Transverse colon (tissue), 4 donors: Measurements from ENCODE around the gene IFIH1. TPM values are rescaled to one million over a fixed set of nuclear protein-coding genes. Genes with fewer than 3 reads are reported as not detected.

Experiments
- DNase-seq: peaks from one replicate; pipeline ENCODE4 v3.0.0-alpha.2; 2019
- H3K27ac ChIP-seq, 4 donors: fragments of 200-600 bp; sonication (generic); 2 replicates each; pipeline ENCODE4 v1.5.1; 2016 to 2018; ENCODE audit warnings: inconsistent platforms in 4 of 4
- H3K27me3 ChIP-seq: fragments of 200-600 bp; sonication (generic); 2 replicates; pipeline ENCODE4 v1.5.1; 2017; ENCODE audit warnings: inconsistent platforms
- H3K36me3 ChIP-seq, 4 donors: fragments of 200-600 bp; sonication (generic); 2 replicates each; pipeline ENCODE4 v1.5.1; 2017 to 2019; ENCODE audit warnings: inconsistent platforms in 4 of 4
- H3K4me1 ChIP-seq, 4 donors: fragments of 200-600 bp; sonication (generic); 2 replicates each; pipeline ENCODE4 v1.5.1; 2017 to 2020; ENCODE audit warnings: inconsistent platforms in 4 of 4
- H3K4me3 ChIP-seq, 4 donors: fragments of 200-600 bp; sonication (generic); 1 replicate in 1 of 4; 2 replicates in 3 of 4; pipeline versions ENCODE4 v1.5.1 to v1.6.1; 2017 to 2019; ENCODE audit warnings: inconsistent platforms in 4 of 4
- H3K9me3 ChIP-seq, 2 donors: fragments of 200-600 bp; sonication (generic); 2 replicates each; pipeline ENCODE4 v1.5.1; 2017 to 2019; ENCODE audit warnings: inconsistent platforms in 2 of 2
- CTCF ChIP-seq, 5 experiments: fragments of 200-600 bp in 3 of 5; fragments of 450-650 bp in 2 of 5; sonication (generic) in 3 of 5; IDR thresholded peaks; 1 replicate in 2 of 5; 2 replicates in 3 of 5; pipeline ENCODE4 v1.5.1; 2016 to 2017; ENCODE audit warnings: antibody characterized with exemption in 5 of 5, inconsistent platforms in 3 of 5, mild to moderate bottlenecking in 2 of 5, moderate library complexity in 1 of 5
- EP300 ChIP-seq: sonication (generic); formaldehyde crosslinking; IDR thresholded peaks from one replicate; pipeline ENCODE4 v1.6.1; 2017; ENCODE audit warnings: antibody characterized with exemption, low read depth
- POLR2A ChIP-seq: fragments of 450-650 bp; IDR thresholded peaks from one replicate; pipeline ENCODE4 v1.6.1; 2016; ENCODE audit warnings: antibody characterized with exemption, mild to moderate bottlenecking, moderate library complexity
- POLR2AphosphoS5 ChIP-seq, 3 donors: sonication (generic); formaldehyde crosslinking; IDR thresholded peaks; one replicate each; pipeline ENCODE4 v1.6.1; 2016; ENCODE audit warnings: antibody characterized with exemption in 3 of 3
- WGBS, 2 donors: methylation state at CpG; one replicate each; pipeline ENCODE4 v1.1.5; 2018; ENCODE audit warnings: low coverage in 1 of 2; 5-methylcytosine and 5-hydroxymethylcytosine counted together
- in situ Hi-C, 4 donors: fragments of 200-750 bp; cut with MboI; loops; one replicate each; pipeline versions ENCODE4 v1.15.0 to v1.15.1; 2017; ENCODE audit warnings: low sequenced_read_pairs in 3 of 4, low pct_ligation_motif_present in 1 of 4, low pct_unique_long_range_greater_than_20kb in 1 of 4
- intact Hi-C: fragments of 100-400 bp; cut with DNase I; formaldehyde crosslinking; loops from one replicate; pipeline ENCODE4 v1.15.1; 2023; ENCODE audit warnings: low total_unique reads
- total RNA-seq, 4 donors: library from RNA; depleted of rRNA; stranded (reverse); fragments of >200 nt; gene quantifications; one replicate each; pipeline ENCODE4 v1.1.0, GENCODE V29; 2016

Gene IFIH1
- total RNA-seq, 4 donors from 2014 or later: 23.1 to 133 (median 29.5) TPM

GRCh38 chr2:162327806-162328205 is 9.3 kb upstream of the IFIH1 start:
- intact Hi-C loops: no loop called here
- no peak overlapping the region for H3K27ac ChIP-seq
- peaks cover 0 to 5% (median 0%) of the 10 kb centered on the region in 4 donors for H3K4me1 ChIP-seq
- no peaks in the 10 kb centered on the region for H3K9me3 ChIP-seq
- no peaks in the 10 kb centered on the region for H3K36me3 ChIP-seq
- 96 to 98% methylated on average over 7 to 15 of the region's 15 CpGs for WGBS, 2 donors
- in situ Hi-C loops: loop anchor here in 1 of 4 donors (25.0 kb wide), 1 partner anchor 341 kb away; no protein-coding TSS in a partner anchor
- DNase-seq: no peak
- H3K27me3 ChIP-seq: no peaks in the 10 kb centered on the region
- no peak overlapping the region for H3K4me3 ChIP-seq
- TF ChIP-seq CTCF (IDR thresholded peaks at IDR 0.05) (no peak), POLR2A (no peak), POLR2AphosphoS5 (IDR thresholded peaks at IDR 0.05) (no peak), EP300 (no peak)

GRCh38 chr2:162327134-162327769 is 8.8 kb upstream of the IFIH1 start:
- TF ChIP-seq POLR2A (no peak), CTCF (IDR thresholded peaks at IDR 0.05) (peak; percentile 34 to 50 (median 39))
- intact Hi-C loops: no loop called here
- H3K27me3 ChIP-seq: no peaks in the 10 kb centered on the region

GRCh38 chr2:162324953-162325352 is 6.5 kb upstream of the IFIH1 start:
- Histone ChIP-seq H3K4me3 (no peak overlapping the region), H3K9me3 (no peaks in the 10 kb centered on the region), H3K36me3 (no peaks in the 10 kb centered on the region), H3K27ac (peak overlapping the region in 2 of 4 donors; percentile 37 to 54), H3K4me1 (peaks cover 0 to 10% (median 2%) of the 10 kb centered on the region in 4 donors), H3K27me3 (no peaks in the 10 kb centered on the region)
- no peak for DNase-seq
- 58% methylated on average over 1 of the region's 1 CpG; no CpG with 5 or more reads in 1 of the 2 donors for WGBS, 2 donors
- in situ Hi-C loops (loop anchor here in 1 of 4 donors (25.0 kb wide), 1 partner anchor 338 kb away; no protein-coding TSS in a partner anchor), intact Hi-C loops (no loop called here)
- no peak for TF ChIP-seq EP300
- no peak for TF ChIP-seq POLR2A
- TF ChIP-seq POLR2AphosphoS5 (IDR thresholded peaks at IDR 0.05): no peak
- no peak for TF ChIP-seq CTCF (IDR thresholded peaks at IDR 0.05)

More at GRCh38 chr2:162327134-162327769, 8.8 kb upstream of the IFIH1 start:
- DNase-seq: no peak
- in situ Hi-C loops: loop anchor here in 1 of 4 donors (25.0 kb wide), 1 partner anchor 340 kb away; no protein-coding TSS in a partner anchor
- H3K4me3 ChIP-seq: no peak overlapping the region
- H3K27ac ChIP-seq: no peak overlapping the region
- H3K4me1 ChIP-seq: peaks cover 0 to 5% (median 0%) of the 10 kb centered on the region in 4 donors
- H3K9me3 ChIP-seq: no peaks in the 10 kb centered on the region
- no peaks in the 10 kb centered on the region for H3K36me3 ChIP-seq
- WGBS, 2 donors: 44 to 66% methylated on average over 3 to 5 of the region's 5 CpGs

GRCh38 chr2:162320864-162321517 is 2.5 kb upstream of the IFIH1 start:
- 57 to 66% methylated on average over 1 of the region's 1 CpG for WGBS, 2 donors
- no peak for TF ChIP-seq EP300
- TF ChIP-seq POLR2A: no peak
- TF ChIP-seq POLR2AphosphoS5 (IDR thresholded peaks at IDR 0.05): no peak
- TF ChIP-seq CTCF (IDR thresholded peaks at IDR 0.05): no peak
- intact Hi-C loops: no loop called here
- Histone ChIP-seq H3K4me3 (no peak overlapping the region), H3K27ac (no peak overlapping the region), H3K27me3 (no peaks in the 10 kb centered on the region), H3K9me3 (no peaks in the 10 kb centered on the region), H3K36me3 (no peaks in the 10 kb centered on the region), H3K4me1 (peaks cover 7 to 37% (median 19%) of the 10 kb centered on the region in 4 donors)
- in situ Hi-C loops: no loop called here
- no peak for DNase-seq
